ENCODE results near the gene SART3.

Gene SART3

GRCh38 chr12:108514468-108514972, 46.5 kb downstream of the SART3 start:
- peaks cover 1% of the 10 kb centered on the region for H3K27me3 ChIP-seq
- H3K27ac ChIP-seq: no peak overlapping the region
- H3K4me1 ChIP-seq (ENCODE audit: control insufficient read depth in 1 of 2, insufficient read depth in 1 of 2, low read depth in 1 of 2, low read length in 1 of 2): peaks cover 20 to 21% of the 10 kb centered on the region in 2 experiments
- TF ChIP-seq, protein P1, sequence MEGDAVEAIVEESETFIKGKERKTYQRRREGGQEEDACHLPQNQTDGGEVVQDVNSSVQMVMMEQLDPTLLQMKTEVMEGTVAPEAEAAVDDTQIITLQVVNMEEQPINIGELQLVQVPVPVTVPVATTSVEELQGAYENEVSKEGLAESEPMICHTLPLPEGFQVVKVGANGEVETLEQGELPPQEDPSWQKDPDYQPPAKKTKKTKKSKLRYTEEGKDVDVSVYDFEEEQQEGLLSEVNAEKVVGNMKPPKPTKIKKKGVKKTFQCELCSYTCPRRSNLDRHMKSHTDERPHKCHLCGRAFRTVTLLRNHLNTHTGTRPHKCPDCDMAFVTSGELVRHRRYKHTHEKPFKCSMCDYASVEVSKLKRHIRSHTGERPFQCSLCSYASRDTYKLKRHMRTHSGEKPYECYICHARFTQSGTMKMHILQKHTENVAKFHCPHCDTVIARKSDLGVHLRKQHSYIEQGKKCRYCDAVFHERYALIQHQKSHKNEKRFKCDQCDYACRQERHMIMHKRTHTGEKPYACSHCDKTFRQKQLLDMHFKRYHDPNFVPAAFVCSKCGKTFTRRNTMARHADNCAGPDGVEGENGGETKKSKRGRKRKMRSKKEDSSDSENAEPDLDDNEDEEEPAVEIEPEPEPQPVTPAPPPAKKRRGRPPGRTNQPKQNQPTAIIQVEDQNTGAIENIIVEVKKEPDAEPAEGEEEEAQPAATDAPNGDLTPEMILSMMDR (IDR thresholded peaks at IDR 0.05): no peak
- no peaks in the 10 kb centered on the region for H3K9me3 ChIP-seq
- H3K36me3 ChIP-seq: peaks cover 27% of the 10 kb centered on the region
- H3K4me3 ChIP-seq (ENCODE audit: low read depth in 1 of 2, low read length in 1 of 2): peak overlapping the region; percentile 91 to 93

DNA sequence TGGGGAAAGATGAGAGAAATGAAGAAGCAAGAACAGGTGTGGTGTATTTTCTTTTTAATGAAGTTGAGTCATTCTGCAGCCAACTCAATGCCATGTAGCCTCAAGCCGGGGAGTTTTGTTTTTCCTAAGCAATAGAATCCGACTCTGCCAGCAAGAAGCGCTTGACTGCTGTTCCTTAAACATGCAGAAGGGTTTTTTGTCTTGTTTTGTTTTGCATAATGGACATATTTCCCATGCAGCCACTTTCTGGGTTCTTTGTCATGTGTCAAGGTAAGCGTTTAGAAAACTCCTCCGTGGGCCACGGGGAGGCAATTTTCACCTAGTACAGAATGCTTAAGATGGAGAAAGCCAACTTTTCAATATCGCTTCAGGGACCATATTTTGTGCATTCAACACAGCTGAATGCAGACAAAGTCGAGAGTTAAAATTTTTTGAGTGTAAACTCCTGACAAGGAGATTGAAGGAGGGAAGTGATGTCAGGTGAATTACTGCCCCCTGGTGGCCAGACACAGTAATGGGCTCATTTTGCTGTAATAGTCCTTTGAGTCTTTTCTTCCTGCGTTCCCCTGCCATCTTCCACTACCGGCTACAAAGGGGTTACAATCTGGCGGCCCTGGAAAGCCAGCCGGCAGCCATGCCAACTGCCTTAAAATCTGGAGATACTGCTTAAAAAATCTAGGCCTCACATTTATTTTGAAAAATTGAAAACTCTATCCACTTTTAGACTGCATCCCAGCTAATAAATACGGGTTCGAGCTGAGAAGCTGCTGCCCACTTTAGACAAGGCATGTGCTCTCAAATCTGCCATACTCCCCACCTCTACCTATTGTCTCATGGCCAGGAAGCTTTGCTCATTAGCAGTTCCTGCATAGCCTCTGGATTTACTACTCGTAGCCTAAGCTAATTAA, 49.1 kb downstream of the SART3 start:
- peak overlapping the region in 1 of 2 experiments; percentile 35 for H3K4me3 ChIP-seq (ENCODE audit: low read depth in 1 of 2, low read length in 1 of 2)
- H3K36me3 ChIP-seq: peaks cover 2% of the 10 kb centered on the region
- no peak overlapping the region for H3K27ac ChIP-seq
- peaks cover 20% of the 10 kb centered on the region for H3K27me3 ChIP-seq
- TF ChIP-seq, protein P1 (IDR thresholded peaks at IDR 0.05): peak; percentile 90
- H3K9me3 ChIP-seq: no peaks in the 10 kb centered on the region
- peaks cover 20 to 21% of the 10 kb centered on the region in 2 experiments for H3K4me1 ChIP-seq (ENCODE audit: control insufficient read depth in 1 of 2, insufficient read depth in 1 of 2, low read depth in 1 of 2, low read length in 1 of 2)

- H3K4me1 ChIP-seq (ENCODE audit: control insufficient read depth in 1 of 2, insufficient read depth in 1 of 2, low read depth in 1 of 2, low read length in 1 of 2): peaks cover 15 to 16% of the 10 kb centered on the region in 2 experiments
- H3K36me3 ChIP-seq: no peaks in the 10 kb centered on the region
- TF ChIP-seq, protein P1 (IDR thresholded peaks at IDR 0.05): no peak
- no peak overlapping the region for H3K4me3 ChIP-seq (ENCODE audit: low read depth in 1 of 2, low read length in 1 of 2)
- H3K27ac ChIP-seq: no peak overlapping the region
- peaks cover 20% of the 10 kb centered on the region for H3K27me3 ChIP-seq
- H3K9me3 ChIP-seq: no peaks in the 10 kb centered on the region
Observed at GRCh38 chr12:108510836-108511235, 50.1 kb downstream of the SART3 start.

DNA sequence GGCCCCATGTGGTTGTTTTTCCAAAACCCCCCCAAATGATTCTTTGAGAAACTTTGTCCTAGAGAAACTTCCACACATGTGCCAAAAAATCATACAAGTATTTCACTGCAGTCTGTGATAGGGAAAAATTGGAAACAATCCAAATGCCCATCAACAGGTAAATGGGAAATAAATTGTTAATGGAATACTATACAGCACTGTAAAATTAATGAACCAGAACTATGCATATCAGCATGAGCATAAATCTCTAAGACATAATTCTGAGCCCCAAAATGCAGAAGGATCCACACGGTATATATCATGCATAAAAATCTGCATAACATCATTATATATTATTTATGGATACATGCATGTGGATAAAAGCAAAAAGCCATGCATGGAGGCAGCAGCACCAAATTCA, 51.2 kb downstream of the SART3 start:
- peaks cover 20% of the 10 kb centered on the region for H3K27me3 ChIP-seq
- TF ChIP-seq, protein P1 (IDR thresholded peaks at IDR 0.05): no peak

GRCh38 chr12:108507971-108508642, 52.9 kb downstream of the SART3 start:
- H3K27me3 ChIP-seq: peaks cover 20% of the 10 kb centered on the region
- no peak overlapping the region for H3K27ac ChIP-seq
- no peak overlapping the region for H3K4me3 ChIP-seq (ENCODE audit: low read depth in 1 of 2, low read length in 1 of 2)
- TF ChIP-seq, protein P1 (IDR thresholded peaks at IDR 0.05): no peak
- H3K9me3 ChIP-seq: peaks cover 2% of the 10 kb centered on the region
- H3K36me3 ChIP-seq: no peaks in the 10 kb centered on the region
- peaks cover 4 to 7% of the 10 kb centered on the region in 2 experiments for H3K4me1 ChIP-seq (ENCODE audit: control insufficient read depth in 1 of 2, insufficient read depth in 1 of 2, low read depth in 1 of 2, low read length in 1 of 2)

More for the DNA sequence above, 51.2 kb downstream of the SART3 start:
- Histone ChIP-seq H3K4me3 (ENCODE audit: low read depth in 1 of 2, low read length in 1 of 2) (no peak overlapping the region), H3K4me1 (ENCODE audit: control insufficient read depth in 1 of 2, insufficient read depth in 1 of 2, low read depth in 1 of 2, low read length in 1 of 2) (peaks cover 9 to 11% of the 10 kb centered on the region in 2 experiments), H3K27ac (no peak overlapping the region), H3K9me3 (no peaks in the 10 kb centered on the region), H3K36me3 (no peaks in the 10 kb centered on the region)
